Activated B cell treated with CpG ODN at 0.5 μM for 24 hours (primary cell): ENCODE results near the gene AHNAK2. TPM values are rescaled to one million over a fixed set of nuclear protein-coding genes. Genes with fewer than 3 reads are reported as not detected.
A peak's percentile ranks its signal among the peaks of the same experiment; 100 is the strongest.

Experiments
- ATAC-seq: fragments of 200-7000 bp; cut with Tn5 transposase; one replicate; pipeline ENCODE4 v1.10.0; 2021; ENCODE audit warnings: low read depth, mild to moderate bottlenecking, moderate library complexity
- CTCF ChIA-PET: fragments of 350-600 bp; sonication (Branson Sonifier 250); formaldehyde crosslinking; loops from one replicate; lab custom pipeline; 2021; ENCODE audit warnings: antibody characterized with exemption; lab: Charles Lee
- POLR2A ChIA-PET: fragments of 350-600 bp; sonication (Branson Sonifier 250); formaldehyde crosslinking; loops from one replicate; lab custom pipeline; 2021; ENCODE audit warnings: antibody characterized with exemption; lab: Charles Lee
- DNase-seq: peaks from one replicate; pipeline ENCODE4 v3.0.0; 2022
- H3K27ac Mint-ChIP-seq: one replicate; pipeline ENCODE4 v1.8.0; 2020; ENCODE audit warnings: mixed read lengths
- H3K27me3 Mint-ChIP-seq: one replicate; pipeline ENCODE4 v1.8.0; 2021; ENCODE audit warnings: mixed read lengths
- H3K36me3 Mint-ChIP-seq: one replicate; pipeline ENCODE4 v1.8.0; 2021; ENCODE audit warnings: low read depth, mixed read lengths
- H3K4me1 Mint-ChIP-seq: one replicate; pipeline ENCODE4 v1.8.0; 2021; ENCODE audit warnings: mixed read lengths
- H3K4me3 Mint-ChIP-seq: one replicate; pipeline ENCODE4 v1.8.0; 2020; ENCODE audit warnings: mild to moderate bottlenecking, mixed read lengths
- H3K9me3 Mint-ChIP-seq: one replicate; pipeline ENCODE4 v1.8.0; 2020; ENCODE audit warnings: mixed read lengths
- intact Hi-C: fragments of 100-400 bp; cut with micrococcal nuclease; formaldehyde crosslinking; loops from one replicate; pipeline ENCODE4 v1.15.1; 2024
- total RNA-seq: library from RNA; stranded (reverse); gene quantifications from 2 replicates; pipeline ENCODE4 v1.2.3, GENCODE V29; 2022
- TF ChIP-seq, protein P1 (sequence below): fragments of 200-600 bp; IDR thresholded peaks from one replicate; pipeline ENCODE4 v1.8.0; 2022; ENCODE audit warnings: antibody characterized with exemption, mild to moderate bottlenecking

The AHNAK2 gene
- total RNA-seq, 1 donor from 2014 or later, result not detected

GRCh38 chr14:105025429-105025828 is 47.3 kb upstream of the AHNAK2 start:
- intact Hi-C loops, result loop anchor here (1.0 kb wide), 1 partner anchor 20 kb away; no protein-coding TSS in a partner anchor
- H3K4me3 Mint-ChIP-seq, result peak overlapping the region; percentile 19

DNA sequence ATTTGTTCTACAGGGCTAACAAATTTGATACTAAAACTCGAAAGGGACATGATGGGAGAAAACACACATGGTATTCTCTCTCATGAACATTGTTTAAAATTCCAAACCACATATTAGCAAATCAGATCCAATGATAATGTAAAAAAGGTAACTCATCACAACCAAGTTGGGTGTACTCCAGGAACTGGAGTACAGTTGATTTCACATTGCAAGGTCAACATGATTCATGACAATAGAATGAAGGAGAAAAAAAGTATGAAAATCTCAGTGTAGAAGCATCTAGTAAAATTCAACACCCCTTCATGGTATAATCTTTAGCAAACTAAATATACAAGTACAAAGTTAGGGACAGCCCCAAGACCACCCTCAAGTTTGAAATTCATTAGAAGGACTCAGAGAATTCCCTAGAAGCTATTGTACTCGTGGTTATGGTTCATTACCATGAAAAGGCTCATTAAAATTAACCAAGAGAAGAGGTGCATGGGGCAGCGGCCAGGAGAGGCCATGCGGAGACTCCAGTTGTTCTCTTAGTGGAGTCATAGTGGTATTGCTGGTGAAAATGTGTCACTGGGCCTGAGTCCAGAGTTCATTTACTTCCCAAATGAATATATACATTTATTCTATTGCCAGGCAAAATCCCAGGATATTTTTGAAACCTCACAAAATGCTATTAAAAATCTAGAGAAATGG is 45.8 kb upstream of the AHNAK2 start:
- intact Hi-C loops, result no loop called here
- H3K9me3 Mint-ChIP-seq, result no peaks in the 10 kb centered on the region
- ATAC-seq (no peak), DNase-seq (no peak)
- ChIA-PET CTCF (interaction anchor here (1.6 kb wide), 1 partner anchor 21 kb away, joined by 5 read pairs; no protein-coding TSS in a partner anchor), POLR2A (no interaction called here)
- H3K27me3 Mint-ChIP-seq, result no peaks in the 10 kb centered on the region
- H3K4me1 Mint-ChIP-seq, result peaks cover 50% of the 10 kb centered on the region
- TF ChIP-seq, protein P1, sequence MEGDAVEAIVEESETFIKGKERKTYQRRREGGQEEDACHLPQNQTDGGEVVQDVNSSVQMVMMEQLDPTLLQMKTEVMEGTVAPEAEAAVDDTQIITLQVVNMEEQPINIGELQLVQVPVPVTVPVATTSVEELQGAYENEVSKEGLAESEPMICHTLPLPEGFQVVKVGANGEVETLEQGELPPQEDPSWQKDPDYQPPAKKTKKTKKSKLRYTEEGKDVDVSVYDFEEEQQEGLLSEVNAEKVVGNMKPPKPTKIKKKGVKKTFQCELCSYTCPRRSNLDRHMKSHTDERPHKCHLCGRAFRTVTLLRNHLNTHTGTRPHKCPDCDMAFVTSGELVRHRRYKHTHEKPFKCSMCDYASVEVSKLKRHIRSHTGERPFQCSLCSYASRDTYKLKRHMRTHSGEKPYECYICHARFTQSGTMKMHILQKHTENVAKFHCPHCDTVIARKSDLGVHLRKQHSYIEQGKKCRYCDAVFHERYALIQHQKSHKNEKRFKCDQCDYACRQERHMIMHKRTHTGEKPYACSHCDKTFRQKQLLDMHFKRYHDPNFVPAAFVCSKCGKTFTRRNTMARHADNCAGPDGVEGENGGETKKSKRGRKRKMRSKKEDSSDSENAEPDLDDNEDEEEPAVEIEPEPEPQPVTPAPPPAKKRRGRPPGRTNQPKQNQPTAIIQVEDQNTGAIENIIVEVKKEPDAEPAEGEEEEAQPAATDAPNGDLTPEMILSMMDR, result no peak
- peak overlapping the region; percentile 16 for H3K27ac Mint-ChIP-seq
- no peaks in the 10 kb centered on the region for H3K36me3 Mint-ChIP-seq
- H3K4me3 Mint-ChIP-seq, result no peak overlapping the region

More at GRCh38 chr14:105025429-105025828, 47.3 kb upstream of the AHNAK2 start:
- POLR2A ChIA-PET, result interaction anchor here (1.0 to 3.1 kb wide), 3 partner anchors 36 to 50 kb away, joined by 3 to 12 read pairs (median 3); partner anchors contain the start of gene GPR132
- TF ChIP-seq, protein P1, result no peak
- no peak for ATAC-seq
- Mint-ChIP-seq H3K9me3 (no peaks in the 10 kb centered on the region), H3K36me3 (peaks cover 2% of the 10 kb centered on the region), H3K27ac (peak overlapping the region; percentile 83), H3K4me1 (peaks cover 37% of the 10 kb centered on the region), H3K27me3 (no peaks in the 10 kb centered on the region)
- CTCF ChIA-PET, result interaction anchor here (1.5 to 1.6 kb wide), 2 partner anchors 20 to 21 kb away, joined by 4 to 5 read pairs; no protein-coding TSS in a partner anchor
- DNase-seq, result no peak

DNA sequence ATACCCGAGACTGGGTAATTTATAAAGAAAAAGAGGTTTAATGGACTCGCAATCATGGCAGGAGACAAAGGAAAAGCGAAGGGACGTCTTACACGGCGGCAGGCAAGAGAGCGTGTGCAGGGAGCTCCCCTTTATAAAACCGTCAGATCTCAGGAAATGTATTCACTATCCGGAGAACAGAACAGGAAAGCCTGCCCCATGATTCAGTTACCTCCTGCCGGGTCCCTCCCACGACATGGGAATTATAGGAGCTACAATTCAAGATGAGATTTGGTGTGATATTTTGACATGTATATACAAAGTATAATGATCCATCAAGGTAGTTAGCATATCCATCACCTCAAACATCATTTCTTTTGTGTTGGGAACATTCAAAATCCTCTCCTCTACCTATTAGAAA is 45.0 kb upstream of the AHNAK2 start:
- CTCF ChIA-PET, result interaction anchor here (1.6 kb wide), 1 partner anchor 22 kb away, joined by 5 read pairs; no protein-coding TSS in a partner anchor
- no peak for DNase-seq
- TF ChIP-seq, protein P1, result no peak
- H3K27me3 Mint-ChIP-seq, result no peaks in the 10 kb centered on the region
- POLR2A ChIA-PET, result interaction anchor here (0.6 kb wide), 1 partner anchor 40 kb away, joined by 3 read pairs; no protein-coding TSS in a partner anchor
- H3K36me3 Mint-ChIP-seq, result peaks cover under 1% of the 10 kb centered on the region
- H3K4me1 Mint-ChIP-seq, result peaks cover 57% of the 10 kb centered on the region
- no peak overlapping the region for H3K27ac Mint-ChIP-seq
- ATAC-seq, result no peak
- no peak overlapping the region for H3K4me3 Mint-ChIP-seq
- intact Hi-C loops, result no loop called here
- H3K9me3 Mint-ChIP-seq, result no peaks in the 10 kb centered on the region

GRCh38 chr14:105022276-105022670 is 44.1 kb upstream of the AHNAK2 start:
- TF ChIP-seq, protein P1, result no peak
- H3K4me1 Mint-ChIP-seq, result peaks cover 61% of the 10 kb centered on the region
- no peak for DNase-seq
- H3K4me3 Mint-ChIP-seq, result peak overlapping the region; percentile 92
- ATAC-seq, result no peak
- H3K27ac Mint-ChIP-seq, result no peak overlapping the region
- CTCF ChIA-PET, result interaction anchor here (1.6 kb wide), 1 partner anchor 23 kb away, joined by 5 read pairs; no protein-coding TSS in a partner anchor
- intact Hi-C loops, result no loop called here
- POLR2A ChIA-PET, result interaction anchor here (0.7 kb wide), 1 partner anchor 38 kb away, joined by 5 read pairs; no protein-coding TSS in a partner anchor
- H3K9me3 Mint-ChIP-seq, result no peaks in the 10 kb centered on the region
- no peaks in the 10 kb centered on the region for H3K27me3 Mint-ChIP-seq
- peaks cover 5% of the 10 kb centered on the region for H3K36me3 Mint-ChIP-seq
